Activated naive CD4-positive, alpha-beta T cell treated with anti-CD3 and anti-CD28 coated beads, Interleukin-2, amount 10 ng/mL, durations not matched to agents 7 days and 5 days (primary cell): ENCODE data around the gene NHP2.
A peak's percentile ranks its signal among the peaks of the same experiment; 100 is the strongest.
"Not testable (repeated sequence)": the region's sequence is repeated elsewhere in the genome, so short reads cannot be mapped to it uniquely, and the experiment has no call there.

Experiments used
- CTCF ChIA-PET: fragments of 350-600 bp; sonication (Branson Sonifier 250); formaldehyde crosslinking; loops from one replicate; lab custom pipeline; 2021; ENCODE audit warnings: antibody characterized with exemption; lab: Charles Lee
- DNase-seq: peaks from one replicate; pipeline ENCODE4 v3.0.0-alpha.2; 2020
- H3K27ac Mint-ChIP-seq: one replicate; pipeline ENCODE4 v1.8.0; 2021; ENCODE audit warnings: mild to moderate bottlenecking, moderate library complexity, mixed read lengths
- H3K27me3 Mint-ChIP-seq: one replicate; pipeline ENCODE4 v1.8.0; 2021; ENCODE audit warnings: mild to moderate bottlenecking, mixed read lengths
- H3K36me3 Mint-ChIP-seq: one replicate; pipeline ENCODE4 v1.8.0; 2021; ENCODE audit warnings: mixed read lengths
- H3K4me1 Mint-ChIP-seq: one replicate; pipeline ENCODE4 v1.8.0; 2021; ENCODE audit warnings: mixed read lengths
- H3K4me3 Mint-ChIP-seq: one replicate; pipeline ENCODE4 v1.8.0; 2021; ENCODE audit warnings: mild to moderate bottlenecking, moderate library complexity, mixed read lengths
- H3K9me3 Mint-ChIP-seq: one replicate; pipeline ENCODE4 v1.8.0; 2021; ENCODE audit warnings: mixed read lengths

NHP2 gene

DNA sequence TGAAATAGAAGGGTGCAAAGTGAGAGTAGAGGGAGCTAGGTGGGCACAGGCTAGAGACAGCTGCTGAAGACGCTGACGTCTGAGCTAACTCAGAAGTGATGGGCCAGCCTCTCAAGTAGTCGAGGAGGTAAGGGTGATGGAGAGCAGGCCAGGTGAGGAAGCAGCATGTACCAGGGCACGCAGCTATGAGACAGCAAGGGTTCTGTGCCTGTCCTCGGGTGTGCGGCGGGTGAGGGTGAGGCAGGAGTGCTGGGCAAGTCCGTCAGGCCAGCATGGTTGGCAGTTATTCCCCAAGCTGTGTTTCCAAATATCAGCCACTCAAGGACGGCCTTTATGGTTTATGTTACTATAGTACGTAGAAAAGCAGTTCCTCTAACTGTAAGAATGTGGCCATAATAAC lies 16.7 kb downstream of the NHP2 start:
- H3K36me3 Mint-ChIP-seq: peaks cover 27% of the 10 kb centered on the region
- H3K27ac Mint-ChIP-seq: no peak overlapping the region
- H3K27me3 Mint-ChIP-seq: no peaks in the 10 kb centered on the region
- H3K4me1 Mint-ChIP-seq: peaks cover 12% of the 10 kb centered on the region
- no peaks in the 10 kb centered on the region for H3K9me3 Mint-ChIP-seq
- no peak overlapping the region for H3K4me3 Mint-ChIP-seq
- no peak for DNase-seq
- CTCF ChIA-PET: interaction anchor here (1.2 to 5.0 kb wide), 3 partner anchors 16 to 62 kb away, joined by 3 to 21 read pairs (median 5); no protein-coding TSS in a partner anchor

DNA sequence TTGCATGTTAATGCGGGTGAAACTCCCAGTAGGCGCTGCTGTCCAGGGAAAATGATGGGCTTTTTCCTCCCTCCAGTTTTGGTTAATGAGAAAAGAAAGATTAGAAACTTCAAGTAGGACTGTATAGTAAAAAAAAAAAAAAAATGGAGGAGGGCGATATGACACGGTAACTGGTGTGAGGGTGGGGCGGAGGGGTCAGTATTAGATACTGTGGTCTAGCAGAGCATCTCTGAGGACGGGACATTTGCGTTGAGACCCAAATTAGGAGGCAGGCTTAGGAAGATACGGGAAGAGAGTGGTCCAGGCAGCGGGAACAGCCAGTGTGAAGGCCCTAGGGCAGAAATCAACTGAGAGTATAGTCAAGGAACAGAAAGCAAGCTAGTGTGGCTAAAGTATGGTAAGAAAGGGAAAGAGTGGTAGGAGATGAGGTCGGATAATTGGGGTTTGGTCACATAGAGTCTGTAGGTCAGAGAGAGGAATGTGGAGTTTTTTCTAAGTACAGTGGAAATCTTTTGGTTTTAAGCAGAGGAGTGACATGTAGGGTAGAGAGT lies 22.2 kb downstream of the NHP2 start:
- peaks cover 27% of the 10 kb centered on the region for H3K4me1 Mint-ChIP-seq
- peak overlapping the region; percentile 9 for H3K27ac Mint-ChIP-seq
- CTCF ChIA-PET: interaction anchor here (1.7 kb wide), 1 partner anchor 11 kb away, joined by 6 read pairs; no protein-coding TSS in a partner anchor
- no peak for DNase-seq
- peak overlapping the region; percentile 78 for H3K4me3 Mint-ChIP-seq
- peaks cover 21% of the 10 kb centered on the region for H3K27me3 Mint-ChIP-seq
- H3K9me3 Mint-ChIP-seq: no peaks in the 10 kb centered on the region
- H3K36me3 Mint-ChIP-seq: peaks cover 15% of the 10 kb centered on the region

DNA sequence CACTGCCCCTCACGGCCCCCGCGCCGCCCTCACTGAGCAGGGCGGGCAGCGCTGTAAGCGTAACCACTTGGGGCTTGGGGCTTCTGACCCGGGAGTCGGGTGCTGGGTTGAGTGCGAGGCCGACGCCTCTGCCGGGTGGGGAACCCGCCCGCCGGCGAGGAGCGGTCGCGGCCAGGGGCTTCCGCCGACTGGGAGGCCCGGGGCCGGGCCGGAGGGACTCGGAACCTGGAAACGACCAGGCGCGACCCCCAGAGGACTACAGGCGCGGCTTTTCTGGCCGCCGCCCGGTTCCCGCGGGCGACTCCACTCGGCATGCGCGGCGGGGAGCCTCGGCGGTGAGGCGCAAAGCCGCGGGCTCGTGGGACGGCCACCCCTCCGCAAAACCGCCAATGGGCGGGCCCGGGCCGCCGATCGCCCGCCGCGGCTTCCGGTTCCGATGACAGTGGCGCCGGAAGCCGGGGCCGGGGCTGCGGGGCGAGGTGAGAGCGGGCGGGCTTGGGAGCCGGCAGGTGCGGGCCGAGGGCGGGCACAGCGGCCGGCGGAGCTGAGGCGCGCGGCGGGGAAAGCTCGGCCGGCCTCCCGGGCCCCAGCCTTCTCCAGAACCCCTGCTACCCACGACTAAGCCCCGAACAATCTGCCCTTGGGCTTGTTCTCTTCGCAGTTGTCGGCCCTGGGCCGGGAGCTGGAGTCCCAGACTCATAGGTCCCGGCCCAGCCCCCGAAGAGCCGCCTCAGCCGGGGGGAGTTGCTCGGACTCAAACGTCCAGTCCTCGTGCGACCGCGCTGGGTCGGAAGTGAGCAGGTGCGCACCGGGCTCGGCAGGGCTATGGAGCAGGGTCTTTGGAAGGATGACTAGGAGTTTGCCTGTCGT lies 22.9 kb downstream of the NHP2 start, which contains the start of gene RMND5B:
Gene RMND5B, plus strand, starts transcription at position 439 of the 870 bp plus-strand sequence. CDS start 7,106 bp downstream, outside the sequence.
- Mint-ChIP-seq H3K27ac (peak within 1 kb of the TSS; percentile 75), H3K27me3 (peaks cover 23% of the 10 kb centered on the region), H3K36me3 (peaks cover 12% of the 10 kb centered on the region), H3K4me3 (peak within 1 kb of the TSS; percentile 78), H3K9me3 (no peaks in the 10 kb centered on the region), H3K4me1 (peaks cover 25% of the 10 kb centered on the region)
- CTCF ChIA-PET: interaction anchor here (1.7 kb wide), 1 partner anchor 10 kb away, joined by 6 read pairs; no protein-coding TSS in a partner anchor
- DNase-seq: peak; percentile 87

DNA sequence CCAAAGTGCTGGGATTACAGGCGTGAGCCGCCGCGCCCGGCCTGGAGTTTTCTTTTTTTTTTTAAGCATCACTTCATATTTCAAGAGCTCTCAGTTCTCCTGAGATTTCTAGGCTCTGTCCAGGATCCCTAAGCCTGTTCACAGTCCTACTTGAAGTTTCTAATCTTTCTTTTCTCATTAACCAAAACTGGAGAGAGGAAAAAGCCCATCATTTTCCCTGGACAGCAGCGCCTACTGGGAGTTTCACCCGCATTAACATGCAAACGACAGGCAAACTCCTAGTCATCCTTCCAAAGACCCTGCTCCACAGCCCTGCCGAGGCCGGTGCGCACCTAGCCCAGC lies 23.5 kb downstream of the NHP2 start:
- H3K9me3 Mint-ChIP-seq, H3K36me3 Mint-ChIP-seq, DNase-seq: not testable (repeated sequence)
- peak overlapping the region; percentile 74 for H3K4me3 Mint-ChIP-seq
- peaks cover 24% of the 10 kb centered on the region for H3K4me1 Mint-ChIP-seq
- peaks cover 23% of the 10 kb centered on the region for H3K27me3 Mint-ChIP-seq
- H3K27ac Mint-ChIP-seq: peak overlapping the region; percentile 75
- CTCF ChIA-PET: interaction anchor here (1.6 kb wide), 1 partner anchor 10 kb away, joined by 9 read pairs; no protein-coding TSS in a partner anchor

DNA sequence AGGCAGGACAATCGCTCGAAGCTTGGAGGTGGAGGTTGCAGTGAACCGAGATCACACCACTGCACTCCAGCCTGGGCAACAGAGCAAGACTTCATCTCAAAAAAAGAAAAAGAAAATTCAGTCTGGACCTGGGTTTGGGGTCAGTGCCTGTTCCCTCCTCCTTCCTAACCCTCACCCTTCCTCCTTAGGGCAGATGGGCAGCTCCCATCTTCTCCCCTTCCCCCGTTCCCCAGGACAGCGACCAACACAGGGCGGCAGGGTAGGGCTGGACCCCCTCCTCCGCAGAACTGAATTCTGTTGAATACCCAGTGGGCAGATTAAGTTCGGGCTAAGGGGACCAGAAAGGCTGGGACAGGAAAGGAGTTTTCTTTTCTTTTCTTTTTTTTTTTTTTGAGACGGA lies 24.4 kb downstream of the NHP2 start:
- Mint-ChIP-seq H3K4me3 (peak overlapping the region; percentile 33), H3K27ac (no peak overlapping the region), H3K4me1 (peaks cover 24% of the 10 kb centered on the region), H3K9me3 (no peaks in the 10 kb centered on the region), H3K36me3 (peaks cover 5% of the 10 kb centered on the region), H3K27me3 (peaks cover 23% of the 10 kb centered on the region)
- no peak for DNase-seq
- CTCF ChIA-PET: interaction anchor here (1.6 kb wide), 1 partner anchor 9 kb away, joined by 9 read pairs; no protein-coding TSS in a partner anchor

DNA sequence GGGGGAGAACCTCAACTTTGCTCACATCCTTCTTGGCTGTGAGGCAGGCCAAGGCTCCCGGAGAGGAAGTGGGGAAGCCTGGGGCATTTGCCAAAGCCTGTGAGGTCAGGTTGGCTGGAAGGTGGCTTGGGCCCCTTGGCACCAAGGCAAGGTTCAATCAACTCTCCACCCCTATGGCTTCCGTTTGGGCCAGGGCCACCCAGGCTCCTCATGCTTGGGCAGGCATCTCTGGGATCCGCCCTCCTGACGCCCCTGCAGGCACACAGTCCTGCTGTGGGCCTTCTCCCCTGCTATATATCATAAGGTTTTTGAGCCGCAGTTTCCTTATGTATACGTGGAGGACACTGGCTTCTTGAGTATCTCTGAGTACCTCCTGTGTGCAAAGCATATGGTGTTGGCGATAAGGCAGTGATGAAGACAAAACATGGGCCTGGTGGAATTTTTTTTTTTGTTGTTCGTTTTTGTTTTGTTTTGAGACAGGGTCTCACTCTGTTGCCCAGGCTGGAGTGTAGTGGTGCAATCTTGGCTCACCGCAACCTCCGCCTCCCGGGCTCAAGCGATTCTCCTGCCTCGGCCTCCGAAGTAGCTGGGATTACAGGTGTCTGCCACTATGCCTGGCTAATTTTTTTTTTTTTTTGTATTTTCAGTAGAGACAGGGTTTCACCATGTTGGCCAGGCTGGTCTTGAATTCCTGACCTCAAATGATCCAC lies 26.2 kb downstream of the NHP2 start:
- H3K9me3 Mint-ChIP-seq, DNase-seq, H3K4me3 Mint-ChIP-seq, H3K36me3 Mint-ChIP-seq, CTCF ChIA-PET, H3K27ac Mint-ChIP-seq: not testable (repeated sequence)
- H3K4me1 Mint-ChIP-seq: peaks cover 17% of the 10 kb centered on the region
- H3K27me3 Mint-ChIP-seq: peaks cover 29% of the 10 kb centered on the region

DNA sequence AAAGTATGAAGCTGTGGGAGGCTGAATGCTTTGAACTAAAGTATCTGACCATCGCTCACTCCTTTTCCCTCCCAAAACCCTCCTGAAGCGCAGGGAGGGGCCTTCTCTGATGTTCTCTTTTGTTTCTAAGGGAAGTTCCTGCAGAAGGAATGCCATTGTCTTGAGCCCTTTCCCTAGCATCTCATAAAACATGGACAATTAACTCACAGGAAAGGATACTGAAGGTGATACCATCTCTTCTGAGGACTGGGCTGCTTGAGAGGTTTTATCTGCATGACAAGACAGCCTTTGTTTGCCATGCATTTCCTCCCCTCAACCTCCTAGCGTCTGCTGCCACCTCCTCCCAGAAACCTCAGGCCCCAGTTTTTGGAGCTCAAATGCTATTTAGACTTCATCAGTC lies 27.1 kb downstream of the NHP2 start:
- Mint-ChIP-seq H3K36me3 (peaks cover 1% of the 10 kb centered on the region), H3K27me3 (peaks cover 37% of the 10 kb centered on the region), H3K4me1 (peaks cover 11% of the 10 kb centered on the region), H3K4me3 (no peak overlapping the region), H3K27ac (no peak overlapping the region), H3K9me3 (no peaks in the 10 kb centered on the region)
- no peak for DNase-seq
- CTCF ChIA-PET: no interaction called here

DNA sequence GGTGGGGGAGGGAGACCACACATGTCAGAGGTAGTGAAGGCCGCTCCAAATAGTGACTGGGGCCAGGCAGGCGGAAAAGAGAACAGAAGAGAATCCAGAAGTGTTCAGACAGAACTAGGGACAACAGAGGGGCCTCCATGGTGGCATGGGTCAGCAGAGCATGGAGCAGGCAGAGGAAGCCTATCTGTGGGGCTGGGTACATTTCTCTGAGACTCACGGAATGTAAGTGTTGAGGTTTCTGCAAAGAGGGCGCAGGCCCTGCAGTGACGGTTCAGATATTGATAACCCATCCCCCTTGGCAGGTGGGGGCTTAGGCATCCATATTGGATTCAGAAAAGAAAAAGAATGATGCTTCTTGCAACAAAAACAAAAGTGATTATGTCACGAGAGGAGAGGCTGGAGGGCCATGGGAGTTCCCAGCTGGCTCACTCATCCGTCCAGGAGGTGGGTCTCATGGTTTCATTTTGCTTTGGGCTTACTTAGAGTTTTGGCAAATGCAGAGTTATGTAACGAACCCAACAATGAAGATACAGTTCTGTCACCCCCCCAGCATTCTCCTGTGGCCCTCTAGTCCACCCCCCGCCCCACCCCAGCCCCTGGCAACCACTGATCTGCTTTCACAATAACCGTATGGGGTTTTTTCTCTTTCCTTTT lies 28.3 kb downstream of the NHP2 start:
- peaks cover 14% of the 10 kb centered on the region for H3K4me1 Mint-ChIP-seq
- H3K9me3 Mint-ChIP-seq: no peaks in the 10 kb centered on the region
- no peak overlapping the region for H3K27ac Mint-ChIP-seq
- no peak overlapping the region for H3K4me3 Mint-ChIP-seq
- H3K36me3 Mint-ChIP-seq: no peaks in the 10 kb centered on the region
- peaks cover 45% of the 10 kb centered on the region for H3K27me3 Mint-ChIP-seq
- CTCF ChIA-PET: interaction anchor here (1.2 kb wide), 1 partner anchor 15 kb away, joined by 3 read pairs; no protein-coding TSS in a partner anchor
- no peak for DNase-seq

DNA sequence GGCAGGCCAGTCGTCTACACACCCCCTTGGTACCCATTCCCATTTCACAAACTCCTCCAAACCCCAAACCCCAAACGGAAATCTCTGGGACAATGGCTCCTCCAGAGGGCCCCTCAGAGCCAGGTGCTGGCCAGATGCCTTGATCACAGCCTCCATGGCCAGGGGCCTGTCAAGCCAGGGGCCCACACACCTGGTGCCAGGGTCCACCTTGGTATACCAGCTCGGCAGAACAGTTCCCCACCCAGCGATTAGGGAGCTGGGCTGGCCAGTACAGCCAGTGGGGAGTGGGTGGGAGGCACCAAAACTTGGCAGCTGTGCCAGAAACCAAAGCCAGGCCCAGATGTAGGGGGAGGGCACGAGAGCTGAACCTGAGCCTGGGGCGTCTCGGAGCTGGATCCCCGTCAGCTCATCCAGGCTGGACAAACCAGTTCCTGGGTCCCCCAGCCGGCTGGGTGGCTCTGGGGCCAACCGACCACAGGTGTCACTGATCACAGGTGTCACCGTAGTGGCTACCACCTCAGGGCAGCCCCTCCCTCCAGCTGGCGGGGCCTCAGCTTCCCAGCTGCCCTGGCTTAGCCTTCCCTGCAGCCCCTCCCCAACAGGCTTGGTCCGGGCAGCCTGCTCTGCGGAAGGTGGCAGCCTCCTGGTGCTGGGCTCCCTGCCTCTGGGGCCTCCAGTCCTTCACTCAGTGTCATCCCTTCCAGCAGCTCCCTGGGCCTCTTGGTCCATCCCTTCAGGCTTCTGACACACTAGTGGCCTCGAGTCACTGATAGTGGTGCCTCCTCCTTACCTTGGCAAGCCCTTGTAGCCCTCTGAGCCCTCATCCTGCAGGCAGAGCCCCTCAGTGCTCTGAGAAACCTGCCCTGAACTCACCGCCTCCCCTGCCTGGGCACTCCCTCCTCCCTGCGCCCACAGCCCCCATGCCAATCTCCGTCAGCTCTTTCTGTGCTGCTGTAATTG lies 29.4 kb downstream of the NHP2 start:
- DNase-seq: no peak
- no peak overlapping the region for H3K4me3 Mint-ChIP-seq
- H3K36me3 Mint-ChIP-seq: no peaks in the 10 kb centered on the region
- no peaks in the 10 kb centered on the region for H3K9me3 Mint-ChIP-seq
- H3K4me1 Mint-ChIP-seq: peaks cover 8% of the 10 kb centered on the region
- CTCF ChIA-PET: interaction anchor here (1.2 kb wide), 1 partner anchor 14 kb away, joined by 3 read pairs; no protein-coding TSS in a partner anchor
- peaks cover 51% of the 10 kb centered on the region for H3K27me3 Mint-ChIP-seq
- H3K27ac Mint-ChIP-seq: no peak overlapping the region

DNA sequence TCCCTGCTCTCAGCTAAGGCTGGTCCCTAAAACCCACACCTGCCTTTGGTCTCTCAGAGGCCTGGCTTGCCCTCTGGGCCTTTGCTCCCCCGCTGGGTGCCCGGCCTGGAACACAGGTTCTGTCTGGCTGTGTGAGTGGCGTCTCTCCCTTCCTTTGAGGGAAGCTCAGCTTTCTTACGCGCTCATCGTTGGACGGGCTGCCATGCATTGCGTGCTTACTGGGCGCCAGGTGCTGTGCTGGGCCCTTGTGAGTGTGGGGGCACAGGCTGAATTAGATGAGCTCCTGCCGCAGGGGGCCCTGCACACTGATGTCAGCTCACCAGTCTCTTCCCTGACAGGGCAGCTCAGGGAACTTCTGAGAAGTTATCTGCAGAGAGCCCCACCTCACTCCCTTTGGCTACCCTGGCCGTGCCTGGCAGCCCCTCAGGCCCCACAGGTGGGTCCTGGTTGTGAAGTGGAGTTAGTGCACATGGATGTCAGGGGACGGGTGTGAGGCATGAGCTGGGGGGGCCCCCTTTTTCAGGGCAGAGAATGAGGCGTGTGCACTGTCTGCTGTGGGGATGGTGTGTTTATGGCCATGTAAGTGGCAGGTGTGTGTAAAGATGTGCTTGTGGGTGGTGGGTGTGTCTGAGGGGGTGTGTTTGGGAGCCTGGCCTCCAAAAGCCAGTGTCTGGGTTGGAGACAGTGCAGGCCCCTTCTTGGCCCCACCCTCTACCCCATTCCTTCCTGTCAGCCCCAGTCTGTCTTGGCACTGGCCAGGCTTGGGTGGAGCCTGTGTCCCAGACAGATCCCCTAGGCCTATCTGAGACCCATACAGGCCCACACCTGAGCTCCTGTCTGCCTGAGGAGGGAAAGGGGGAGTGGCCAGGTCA lies 30.4 kb downstream of the NHP2 start:
- H3K27me3 Mint-ChIP-seq: peaks cover 51% of the 10 kb centered on the region
- DNase-seq: no peak
- peaks cover 8% of the 10 kb centered on the region for H3K4me1 Mint-ChIP-seq
- H3K27ac Mint-ChIP-seq: no peak overlapping the region
- no peaks in the 10 kb centered on the region for H3K9me3 Mint-ChIP-seq
- no peak overlapping the region for H3K4me3 Mint-ChIP-seq
- no peaks in the 10 kb centered on the region for H3K36me3 Mint-ChIP-seq
- CTCF ChIA-PET: interaction anchor here (1.1 to 1.3 kb wide), 2 partner anchors 21 to 28 kb away, joined by 3 to 4 read pairs; no protein-coding TSS in a partner anchor

DNA sequence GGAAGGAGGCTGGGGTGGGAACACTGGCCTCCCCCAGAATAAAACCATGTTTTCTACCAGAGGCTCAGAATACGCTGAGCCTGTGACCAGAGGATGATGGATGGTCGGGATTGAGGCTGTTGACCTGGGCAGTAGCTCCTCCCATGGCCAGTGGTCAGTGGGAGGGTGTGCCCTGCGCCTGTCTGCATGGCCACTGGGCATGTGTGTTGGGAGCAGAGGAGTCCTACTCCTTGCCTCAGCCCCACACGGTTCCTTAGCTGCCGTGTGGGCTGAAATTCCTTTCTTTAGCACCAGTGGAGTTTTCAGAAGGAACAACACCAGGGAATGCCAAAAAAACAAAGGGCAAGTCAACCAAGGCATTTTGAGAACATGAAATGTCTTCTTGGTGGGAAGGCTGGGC lies 31.3 kb downstream of the NHP2 start:
- peaks cover 8% of the 10 kb centered on the region for H3K4me1 Mint-ChIP-seq
- no peak overlapping the region for H3K4me3 Mint-ChIP-seq
- no peak for DNase-seq
- CTCF ChIA-PET: interaction anchor here (1.1 to 3.5 kb wide), 4 partner anchors 22 to 47 kb away, joined by 3 to 23 read pairs (median 7); no protein-coding TSS in a partner anchor
- no peak overlapping the region for H3K27ac Mint-ChIP-seq
- peaks cover 53% of the 10 kb centered on the region for H3K27me3 Mint-ChIP-seq
- H3K9me3 Mint-ChIP-seq: no peaks in the 10 kb centered on the region
- H3K36me3 Mint-ChIP-seq: no peaks in the 10 kb centered on the region
